Endodermal cell (in vitro differentiated cells): Measurements from ENCODE around the gene GNB1. TPM values are rescaled to one million over a fixed set of nuclear protein-coding genes. Genes with fewer than 3 reads are reported as not detected.
A peak's percentile ranks its signal among the peaks of the same experiment; 100 is the strongest.
"Not testable (repeated sequence)": the region's sequence is repeated elsewhere in the genome, so short reads cannot be mapped to it uniquely, and the experiment has no call there.

ENCODE experiments used
- DNase-seq: peaks from one replicate; pipeline ENCODE4 v3.0.0-alpha.2; 2017
- H3K27ac ChIP-seq: 2 replicates; pipeline ENCODE4 v1.5.1; 2013; ENCODE audit warnings: mild to moderate bottlenecking, low read depth, low read length, moderate library complexity
- H3K27me3 ChIP-seq: 2 replicates; pipeline ENCODE4 v1.6.1; 2013; ENCODE audit warnings: mild to moderate bottlenecking, low read length, moderate library complexity; ENCODE audit not compliant: insufficient read depth, control insufficient read depth, poor library complexity, severe bottlenecking
- H3K36me3 ChIP-seq: 2 replicates; pipeline ENCODE4 v1.7.0; 2013; ENCODE audit warnings: mild to moderate bottlenecking, low read length, moderate library complexity; ENCODE audit not compliant: control insufficient read depth, insufficient read depth
- H3K4me1 ChIP-seq: one replicate; pipeline ENCODE4 v1.7.0; 2013; ENCODE audit warnings: low read length; ENCODE audit not compliant: control insufficient read depth, insufficient read depth
- H3K4me3 ChIP-seq: 2 replicates; pipeline ENCODE4 v1.5.1; 2013; ENCODE audit warnings: mild to moderate bottlenecking, low read length, moderate library complexity
- H3K9ac ChIP-seq: 2 replicates; pipeline ENCODE4 v1.6.1; 2013; ENCODE audit warnings: mild to moderate bottlenecking, low read length, moderate library complexity; ENCODE audit not compliant: poor library complexity, severe bottlenecking; ENCODE audit errors: extremely low read depth
- H3K9me3 ChIP-seq: 2 replicates; pipeline ENCODE4 v1.6.1; 2013; ENCODE audit warnings: mild to moderate bottlenecking, low read length, moderate library complexity; ENCODE audit not compliant: control insufficient read depth
- H3K27ac Mint-ChIP-seq: 2 replicates; pipeline ENCODE4 v1.8.0; 2020; ENCODE audit warnings: mixed read lengths
- H3K27me3 Mint-ChIP-seq: 2 replicates; pipeline ENCODE4 v1.8.0; 2021; ENCODE audit warnings: mild to moderate bottlenecking, mixed read lengths; ENCODE audit not compliant: insufficient read depth
- H3K36me3 Mint-ChIP-seq: 2 replicates; pipeline ENCODE4 v1.8.0; 2020; ENCODE audit warnings: low read depth, mixed read lengths
- H3K4me1 Mint-ChIP-seq: 2 replicates; pipeline ENCODE4 v1.8.0; 2020; ENCODE audit warnings: mixed read lengths
- H3K4me3 Mint-ChIP-seq: 2 replicates; pipeline ENCODE4 v1.8.0; 2020; ENCODE audit warnings: mild to moderate bottlenecking, moderate library complexity, mixed read lengths
- H3K9me3 Mint-ChIP-seq: 2 replicates; pipeline ENCODE4 v1.8.0; 2020; ENCODE audit warnings: mild to moderate bottlenecking, mixed read lengths
- WGBS, 2 experiments: methylation state at CpG; one replicate each; pipeline versions ENCODE4 v1.1.5 to v1.1.7; 2013; ENCODE audit warnings: missing lambda C conversion rate in 2 of 2, mixed read lengths in 1 of 2; ENCODE audit not compliant: insufficient coverage in 1 of 2, insufficient read length in 1 of 2; 5-methylcytosine and 5-hydroxymethylcytosine counted together
- total RNA-seq, 2 donors: library from RNA; stranded (reverse); fragmentation: NEBNext Ultra II Directional in 1 of 2; extraction: Animal tissue kit (Norgen Biotek cat#: 25700) in 1 of 2; gene quantifications; 2 replicates in 1 of 2; 3 replicates in 1 of 2; pipeline ENCODE4 v1.2.1, GENCODE V29; 2021
- TF ChIP-seq, protein P1 (sequence below): fragments of 200-600 bp; sonication (generic); conservative IDR thresholded peaks from 2 replicates; pipeline ENCODE4 v1.5.0; 2021; ENCODE audit warnings: antibody characterized with exemption, mild to moderate bottlenecking

The GNB1 gene
- total RNA-seq, 2 donors from 2014 or later, result 369 to 371 TPM

- H3K9me3 ChIP-seq, result no peaks in the 10 kb centered on the region
- peak; percentile 62 for DNase-seq
Measured at GRCh38 chr1:1748686-1749321, 142.1 kb downstream of the GNB1 start.

GRCh38 chr1:1746566-1746909, 144.3 kb downstream of the GNB1 start:
- H3K4me3 Mint-ChIP-seq, result peak overlapping the region; percentile 56
- WGBS, 2 experiments, result no CpG with 5 or more reads among the region's 35 CpGs
- H3K36me3 Mint-ChIP-seq, H3K27me3 Mint-ChIP-seq, H3K4me1 ChIP-seq, H3K36me3 ChIP-seq, H3K4me3 ChIP-seq, H3K9ac ChIP-seq, H3K4me1 Mint-ChIP-seq, H3K9me3 Mint-ChIP-seq, H3K27ac Mint-ChIP-seq, H3K27me3 ChIP-seq, H3K9me3 ChIP-seq, DNase-seq, H3K27ac ChIP-seq: not testable (repeated sequence)

More at GRCh38 chr1:1748686-1749321, 142.1 kb downstream of the GNB1 start:
- Mint-ChIP-seq H3K4me3 (no peak overlapping the region), H3K27ac (no peak overlapping the region), H3K4me1 (no peaks in the 10 kb centered on the region), H3K9me3 (no peaks in the 10 kb centered on the region), H3K36me3 (peaks cover 13% of the 10 kb centered on the region), H3K27me3 (no peaks in the 10 kb centered on the region)
- Histone ChIP-seq H3K4me1 (no peaks in the 10 kb centered on the region), H3K9ac (no peak overlapping the region), H3K4me3 (no peak overlapping the region), H3K27me3 (no peaks in the 10 kb centered on the region), H3K27ac (no peak overlapping the region), H3K36me3 (no peaks in the 10 kb centered on the region)
- WGBS, 2 experiments, result 83 to 94% methylated on average over 3 to 18 of the region's 18 CpGs
- TF ChIP-seq, protein P1, sequence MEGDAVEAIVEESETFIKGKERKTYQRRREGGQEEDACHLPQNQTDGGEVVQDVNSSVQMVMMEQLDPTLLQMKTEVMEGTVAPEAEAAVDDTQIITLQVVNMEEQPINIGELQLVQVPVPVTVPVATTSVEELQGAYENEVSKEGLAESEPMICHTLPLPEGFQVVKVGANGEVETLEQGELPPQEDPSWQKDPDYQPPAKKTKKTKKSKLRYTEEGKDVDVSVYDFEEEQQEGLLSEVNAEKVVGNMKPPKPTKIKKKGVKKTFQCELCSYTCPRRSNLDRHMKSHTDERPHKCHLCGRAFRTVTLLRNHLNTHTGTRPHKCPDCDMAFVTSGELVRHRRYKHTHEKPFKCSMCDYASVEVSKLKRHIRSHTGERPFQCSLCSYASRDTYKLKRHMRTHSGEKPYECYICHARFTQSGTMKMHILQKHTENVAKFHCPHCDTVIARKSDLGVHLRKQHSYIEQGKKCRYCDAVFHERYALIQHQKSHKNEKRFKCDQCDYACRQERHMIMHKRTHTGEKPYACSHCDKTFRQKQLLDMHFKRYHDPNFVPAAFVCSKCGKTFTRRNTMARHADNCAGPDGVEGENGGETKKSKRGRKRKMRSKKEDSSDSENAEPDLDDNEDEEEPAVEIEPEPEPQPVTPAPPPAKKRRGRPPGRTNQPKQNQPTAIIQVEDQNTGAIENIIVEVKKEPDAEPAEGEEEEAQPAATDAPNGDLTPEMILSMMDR, result no peak

DNA sequence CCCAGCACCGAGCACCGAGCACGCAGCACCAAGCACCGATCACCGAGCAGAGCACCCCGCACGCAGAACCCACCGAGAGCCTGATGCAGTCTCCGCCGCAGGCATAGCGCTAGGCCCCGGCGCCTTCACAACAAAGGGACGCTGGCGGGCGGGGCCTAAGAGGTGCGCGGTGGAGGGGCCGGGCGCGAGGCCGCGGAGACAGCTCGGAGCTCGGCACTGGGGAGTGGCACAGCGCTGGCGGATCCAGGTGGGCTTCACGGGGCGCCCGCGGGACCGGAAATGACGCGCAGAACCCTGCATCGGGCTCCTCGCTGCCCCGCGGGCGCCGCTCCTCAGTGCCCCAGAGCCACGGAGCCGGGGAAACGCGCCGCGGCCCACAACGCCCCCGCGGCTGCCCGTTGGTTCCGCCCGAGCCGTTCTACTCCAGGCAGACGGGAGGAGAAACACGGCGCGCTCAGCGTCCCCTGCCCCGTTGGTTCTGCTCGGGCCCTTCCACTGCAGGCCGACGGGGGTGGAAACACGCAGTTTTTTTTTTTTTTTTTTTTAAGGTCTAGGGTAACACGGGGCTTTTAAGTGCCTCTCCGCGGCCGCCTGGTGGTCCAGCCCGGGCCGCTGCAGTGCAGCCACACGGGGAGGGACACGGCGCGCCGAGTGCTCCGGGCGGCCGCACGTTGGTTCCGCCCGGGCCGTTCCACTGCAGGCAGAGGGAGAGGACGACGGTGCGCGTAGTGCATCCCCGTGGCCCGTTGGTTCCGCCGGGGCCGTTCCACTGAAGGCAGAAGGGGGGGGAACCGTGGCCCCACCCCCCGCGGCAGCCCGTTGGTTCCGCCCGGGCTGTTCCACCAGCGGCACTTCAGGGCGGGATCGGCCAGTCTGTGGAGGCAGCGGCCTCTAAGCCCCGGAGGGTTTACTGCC, 145.0 kb downstream of the GNB1 start:
- H3K36me3 ChIP-seq, H3K36me3 Mint-ChIP-seq, H3K27me3 Mint-ChIP-seq, H3K27me3 ChIP-seq, H3K9me3 ChIP-seq, H3K4me1 Mint-ChIP-seq, H3K9me3 Mint-ChIP-seq, H3K4me1 ChIP-seq, H3K4me3 ChIP-seq: not testable (repeated sequence)
- peak overlapping the region; percentile 56 for H3K4me3 Mint-ChIP-seq
- DNase-seq, result peak; percentile 74
- 0% methylated on average over 1 of the region's 101 CpGs; no CpG with 5 or more reads in 1 of the 2 experiments for WGBS, 2 experiments
- H3K27ac Mint-ChIP-seq, result peak overlapping the region; percentile 86
- Histone ChIP-seq H3K9ac (peak overlapping the region; percentile 34), H3K27ac (peak overlapping the region; percentile 94)

GRCh38 chr1:1742529-1742928, 148.4 kb downstream of the GNB1 start:
- not testable (repeated sequence) for H3K4me1 Mint-ChIP-seq, H3K9me3 ChIP-seq, H3K4me3 ChIP-seq, DNase-seq, H3K4me3 Mint-ChIP-seq, H3K27me3 Mint-ChIP-seq, H3K9me3 Mint-ChIP-seq, H3K36me3 ChIP-seq, H3K27ac Mint-ChIP-seq, H3K27me3 ChIP-seq, H3K9ac ChIP-seq, H3K4me1 ChIP-seq, H3K27ac ChIP-seq
- WGBS, 2 experiments, result 91 to 96% methylated on average over 6 to 10 of the region's 11 CpGs
- H3K36me3 Mint-ChIP-seq, result peaks cover 11% of the 10 kb centered on the region

GRCh38 chr1:1741013-1741412, 149.9 kb downstream of the GNB1 start:
- not testable (repeated sequence) for H3K9ac ChIP-seq, H3K27me3 ChIP-seq, H3K27ac Mint-ChIP-seq, H3K9me3 ChIP-seq, H3K4me1 Mint-ChIP-seq, H3K4me1 ChIP-seq, H3K27ac ChIP-seq, H3K36me3 ChIP-seq, DNase-seq, H3K4me3 Mint-ChIP-seq, H3K9me3 Mint-ChIP-seq, H3K4me3 ChIP-seq, H3K27me3 Mint-ChIP-seq
- peaks cover 12% of the 10 kb centered on the region for H3K36me3 Mint-ChIP-seq
- WGBS, 2 experiments, result 94 to 95% methylated on average over 5 to 11 of the region's 12 CpGs

DNA sequence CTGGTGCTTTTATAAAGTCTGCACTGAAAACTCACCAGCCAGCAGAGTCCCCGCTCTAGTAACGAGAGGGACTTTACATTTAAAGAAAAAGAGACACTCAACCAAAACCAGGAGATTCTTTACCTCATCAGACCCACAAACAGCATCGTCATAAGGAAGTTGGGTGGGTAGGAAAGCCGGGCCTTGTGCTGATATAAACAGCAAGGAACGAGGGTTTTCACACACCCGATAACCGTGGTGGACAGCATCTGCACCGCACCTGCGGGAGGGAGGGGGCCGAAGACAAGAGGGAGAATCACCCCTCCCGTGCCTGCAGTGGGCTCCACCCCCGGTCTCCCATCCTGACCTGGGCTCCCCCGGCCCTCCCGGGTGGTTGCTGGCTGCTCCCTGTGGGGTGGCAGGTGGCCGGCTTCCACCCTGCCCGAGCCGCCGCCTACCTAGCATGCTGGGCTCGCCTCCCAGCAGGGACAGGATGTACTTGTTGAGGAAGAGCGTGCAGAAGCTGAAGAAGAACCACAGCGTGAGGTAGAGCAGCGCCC, 152.0 kb downstream of the GNB1 start:
- H3K27me3 ChIP-seq, result not testable (repeated sequence)

More for the DNA sequence above, 152.0 kb downstream of the GNB1 start:
- not testable (repeated sequence) for H3K4me3 Mint-ChIP-seq, H3K9ac ChIP-seq, H3K9me3 ChIP-seq, H3K4me1 ChIP-seq, H3K27ac Mint-ChIP-seq, H3K4me1 Mint-ChIP-seq, H3K27me3 Mint-ChIP-seq, H3K9me3 Mint-ChIP-seq, DNase-seq, H3K4me3 ChIP-seq, H3K36me3 ChIP-seq, H3K27ac ChIP-seq
- peaks cover 24% of the 10 kb centered on the region for H3K36me3 Mint-ChIP-seq
- WGBS, 2 experiments, result 95% methylated on average over 5 of the region's 22 CpGs; no CpG with 5 or more reads in 1 of the 2 experiments
